HepG2 (cell line): Measurements from ENCODE around the gene ARL16. TPM values are rescaled to one million over a fixed set of nuclear protein-coding genes. Genes with fewer than 3 reads are reported as not detected.

Experiments used
- CSRNP2 ChIP-seq: sonication (generic); formaldehyde crosslinking; conservative IDR thresholded peaks from 2 replicates; pipeline ENCODE4 v1.8.0; 2022; ENCODE audit warnings: low read depth, missing genetic modification reagents
- FOXO1 ChIP-seq: sonication (generic); formaldehyde crosslinking; IDR thresholded peaks from 2 replicates; pipeline ENCODE4 v1.4.0; 2020; ENCODE audit warnings: missing genetic modification reagents
- GTF2F1 ChIP-seq: fragments of 150-350 bp; IDR thresholded peaks from 2 replicates; pipeline ENCODE4 v1.6.1; 2014; ENCODE audit warnings: low read length
- KAT2B ChIP-seq: fragments of 150-350 bp; IDR thresholded peaks from 2 replicates; pipeline ENCODE4 v1.6.1; 2014; ENCODE audit warnings: low read depth, low read length, borderline replicate concordance
- MEF2D ChIP-seq: sonication (generic); formaldehyde crosslinking; IDR thresholded peaks from 2 replicates; pipeline ENCODE4 v1.5.1; 2020; ENCODE audit warnings: mild to moderate bottlenecking, missing genetic modification reagents
- SMAD1 ChIP-seq: sonication (generic); formaldehyde crosslinking; IDR thresholded peaks from 2 replicates; pipeline ENCODE4 v1.4.0; 2020; ENCODE audit warnings: missing genetic modification reagents, low read depth, mild to moderate bottlenecking, borderline replicate concordance
- SRSF4 ChIP-seq: fragments of 200-400 bp; formaldehyde crosslinking; IDR thresholded peaks from one replicate; pipeline ENCODE4 v1.6.1; 2018; ENCODE audit warnings: mild to moderate bottlenecking, low read depth, low read length, moderate library complexity; ENCODE audit not compliant: poor library complexity, severe bottlenecking
- TEAD2 ChIP-seq: sonication (generic); formaldehyde crosslinking; IDR thresholded peaks from 2 replicates; pipeline ENCODE4 v1.9.0; 2021; ENCODE audit warnings: missing genetic modification reagents
- ZBTB37 ChIP-seq: sonication (generic); formaldehyde crosslinking; IDR thresholded peaks from 2 replicates; pipeline ENCODE4 v1.4.0; 2020; ENCODE audit warnings: mild to moderate bottlenecking, missing genetic modification reagents
- ZFP37 ChIP-seq: sonication (generic); formaldehyde crosslinking; IDR thresholded peaks from 2 replicates; pipeline ENCODE4 v1.4.0; 2020; ENCODE audit warnings: missing genetic modification reagents, borderline replicate concordance
- ZFP90 ChIP-seq: sonication (generic); formaldehyde crosslinking; IDR thresholded peaks from 2 replicates; pipeline ENCODE4 v1.8.0; 2022; ENCODE audit warnings: missing genetic modification reagents, mild to moderate bottlenecking, inconsistent platforms, borderline replicate concordance
- ZFX ChIP-seq: sonication (generic); formaldehyde crosslinking; IDR thresholded peaks from 2 replicates; pipeline ENCODE4 v1.4.0; 2020; ENCODE audit warnings: mild to moderate bottlenecking, low read depth, missing genetic modification reagents, moderate library complexity
- ZNF10 ChIP-seq: sonication (generic); formaldehyde crosslinking; IDR thresholded peaks from 2 replicates; pipeline ENCODE4 v1.4.0; 2020; ENCODE audit warnings: mild to moderate bottlenecking, low read depth, missing genetic modification reagents, borderline replicate concordance
- ZNF724P ChIP-seq: sonication (generic); formaldehyde crosslinking; IDR thresholded peaks from 2 replicates; pipeline ENCODE4 v1.8.0; 2022; ENCODE audit warnings: missing genetic modification reagents, borderline replicate concordance
- ZNF737 ChIP-seq: sonication (generic); formaldehyde crosslinking; IDR thresholded peaks from 2 replicates; pipeline ENCODE4 v1.5.0; 2020; ENCODE audit warnings: missing genetic modification reagents, mild to moderate bottlenecking, borderline replicate concordance
- ZNF83 ChIP-seq: sonication (generic); formaldehyde crosslinking; IDR thresholded peaks from 2 replicates; pipeline ENCODE4 v1.4.0; 2020; ENCODE audit warnings: missing genetic modification reagents, mild to moderate bottlenecking, borderline replicate concordance
- ZNF878 ChIP-seq: sonication (generic); formaldehyde crosslinking; IDR thresholded peaks from 2 replicates; pipeline ENCODE4 v1.8.1; 2023; ENCODE audit warnings: mild to moderate bottlenecking, missing genetic modification reagents, moderate library complexity
- polyA plus RNA-seq, 8 experiments: library from polyadenylated mRNA; depleted of rRNA in 3 of 8; stranded (reverse) in 7 of 8; unstranded in 1 of 8; fragments of >200 nt; fragmentation: Illumina TruSeq in 4 of 8; extraction: Trizol in 4 of 8; gene quantifications; 2 replicates each; pipeline versions ENCODE4 v1.2.1 to v1.2.3, GENCODE V29; 2011 to 2016; ENCODE audit warnings: low read depth in 4 of 8, missing spikeins in 1 of 8, mixed read lengths in 1 of 8; ENCODE audit not compliant: insufficient read depth in 1 of 8
- total RNA-seq, 5 experiments: library from RNA; depleted of rRNA; stranded (reverse); fragments of >200 nt; fragmentation: Illumina TruSeq; extraction: Trizol; gene quantifications; 2 replicates each; pipeline ENCODE4 v1.2.3, GENCODE V29; 2016; ENCODE audit warnings: low read depth in 1 of 5
- TF ChIP-seq, protein P1 (sequence below): sonication (generic); formaldehyde crosslinking; IDR thresholded peaks from 2 replicates; pipeline ENCODE4 v1.5.0; 2020; ENCODE audit warnings: missing genetic modification reagents, mild to moderate bottlenecking, borderline replicate concordance
- TF ChIP-seq, protein P2 (sequence below): IDR thresholded peaks from 2 replicates; pipeline ENCODE4 v1.6.1; 2016

ARL16 gene
- total and polyA plus RNA-seq, 2 of the 13 experiments (the other 11 are each of a cell fraction or from before 2014, with no cell fraction given): 20.8 to 30.8 TPM

GRCh38 chr17:81636505-81637288, 46.9 kb downstream of the ARL16 start, which contains the start of the genes NPLOC4 and TSPAN10 (continued):
- TF ChIP-seq ZBTB37 (CRISPR knock-in tag): no peak
- TF ChIP-seq ZNF724P (CRISPR knock-in tag): peak; percentile 51; the same call in 1 of the 2 replicates
- no peak for TF ChIP-seq ZNF83 (CRISPR knock-in tag)
- TF ChIP-seq SMAD1 (CRISPR knock-in tag): peak; percentile 56; the same call in 1 of the 2 replicates
- TF ChIP-seq FOXO1 (CRISPR knock-in tag): peak; percentile 93
- TF ChIP-seq CSRNP2 (CRISPR knock-in tag): no peak
- TF ChIP-seq KAT2B: no peak
- TF ChIP-seq MEF2D (CRISPR knock-in tag): 0 out of 2 replicates have a peak, but pooled peaks have one; percentile 6
- 0 out of 2 replicates have a peak, but pooled peaks have one; percentile 20 for TF ChIP-seq TEAD2
- TF ChIP-seq ZFP90: peak; percentile 82
- TF ChIP-seq ZNF737 (CRISPR knock-in tag): no peak
- TF ChIP-seq ZFP37 (CRISPR knock-in tag): peak; percentile 43; the same call in 1 of the 2 replicates
- TF ChIP-seq ZFX (CRISPR knock-in tag): peak; percentile 96
- peak; percentile 71; the same call in 1 of the 2 replicates for TF ChIP-seq ZNF878 (CRISPR knock-in tag)
- peak; percentile 78; the same call in 1 of the 2 replicates for TF ChIP-seq GTF2F1
- TF ChIP-seq, protein P1, sequence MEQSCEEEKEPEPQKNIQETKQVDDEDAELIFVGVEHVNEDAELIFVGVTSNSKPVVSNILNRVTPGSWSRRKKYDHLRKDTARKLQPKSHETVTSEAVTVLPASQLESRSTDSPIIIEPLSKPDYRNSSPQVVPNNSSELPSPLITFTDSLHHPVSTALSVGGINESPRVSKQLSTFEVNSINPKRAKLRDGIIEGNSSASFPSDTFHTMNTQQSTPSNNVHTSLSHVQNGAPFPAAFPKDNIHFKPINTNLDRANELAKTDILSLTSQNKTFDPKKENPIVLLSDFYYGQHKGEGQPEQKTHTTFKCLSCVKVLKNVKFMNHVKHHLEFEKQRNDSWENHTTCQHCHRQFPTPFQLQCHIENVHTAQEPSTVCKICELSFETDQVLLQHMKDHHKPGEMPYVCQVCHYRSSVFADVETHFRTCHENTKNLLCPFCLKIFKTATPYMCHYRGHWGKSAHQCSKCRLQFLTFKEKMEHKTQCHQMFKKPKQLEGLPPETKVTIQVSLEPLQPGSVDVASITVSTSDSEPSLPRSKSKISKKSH: no peak; the same call in 1 of the 2 replicates
- no peak for TF ChIP-seq SRSF4
- TF ChIP-seq ZNF10 (CRISPR knock-in tag): no peak
- TF ChIP-seq, protein P2, sequence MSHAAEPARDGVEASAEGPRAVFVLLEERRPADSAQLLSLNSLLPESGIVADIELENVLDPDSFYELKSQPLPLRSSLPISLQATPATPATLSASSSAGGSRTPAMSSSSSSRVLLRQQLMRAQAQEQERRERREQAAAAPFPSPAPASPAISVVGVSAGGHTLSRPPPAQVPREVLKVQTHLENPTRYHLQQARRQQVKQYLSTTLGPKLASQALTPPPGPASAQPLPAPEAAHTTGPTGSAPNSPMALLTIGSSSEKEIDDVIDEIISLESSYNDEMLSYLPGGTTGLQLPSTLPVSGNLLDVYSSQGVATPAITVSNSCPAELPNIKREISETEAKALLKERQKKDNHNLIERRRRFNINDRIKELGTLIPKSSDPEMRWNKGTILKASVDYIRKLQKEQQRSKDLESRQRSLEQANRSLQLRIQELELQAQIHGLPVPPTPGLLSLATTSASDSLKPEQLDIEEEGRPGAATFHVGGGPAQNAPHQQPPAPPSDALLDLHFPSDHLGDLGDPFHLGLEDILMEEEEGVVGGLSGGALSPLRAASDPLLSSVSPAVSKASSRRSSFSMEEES (CRISPR knock-in tag): peak; percentile 73
